ENCODE data around the gene CCDC18. TPM values are rescaled to one million over a fixed set of nuclear protein-coding genes. Genes with fewer than 3 reads are reported as not detected.
"Not testable (repeated sequence)": the region's sequence is repeated elsewhere in the genome, so short reads cannot be mapped to it uniquely, and the experiment has no call there.

CCDC18 gene
- total RNA-seq, 1 donor, result 6.2 TPM

- Histone ChIP-seq H3K4me2 (ENCODE audit: insufficient read depth, low read length) (no peak overlapping the region), H3K27me3 (ENCODE audit: insufficient read depth, low read length) (no peaks in the 10 kb centered on the region), H3K4me1 (ENCODE audit: insufficient read depth, low read length) (no peaks in the 10 kb centered on the region), H3K9me3 (ENCODE audit: low read depth, low read length) (peaks cover 6% of the 10 kb centered on the region), H4K20me1 (ENCODE audit: insufficient read depth, low read length) (no peaks in the 10 kb centered on the region), H3K27ac (ENCODE audit: low read depth, low read length) (no peak overlapping the region), H3K4me3 (ENCODE audit: insufficient read depth, low read length) (no peak overlapping the region), H3K79me2 (ENCODE audit: insufficient read depth, low read length) (no peaks in the 10 kb centered on the region), H2AFZ (ENCODE audit: low read length) (no peak overlapping the region), H3K36me3 (ENCODE audit: insufficient read depth, low read length) (peaks cover 37% of the 10 kb centered on the region)
- DNase-seq (ENCODE audit: insufficient read length, low spot score, missing footprints), result no peak
- no peak for TF ChIP-seq CTCF (IDR thresholded peaks at IDR 0.05; ENCODE audit: extremely low read depth, low read depth, low read length)
Observed at GRCh38 chr1:93262645-93263044, 82.1 kb downstream of the CCDC18 start.

- H3K79me2 ChIP-seq (ENCODE audit: insufficient read depth, low read length); H3K4me2 ChIP-seq (ENCODE audit: insufficient read depth, low read length); H3K27me3 ChIP-seq (ENCODE audit: insufficient read depth, low read length); DNase-seq (ENCODE audit: insufficient read length, low spot score, missing footprints); H4K20me1 ChIP-seq (ENCODE audit: insufficient read depth, low read length); H3K9me3 ChIP-seq (ENCODE audit: low read depth, low read length); H3K27ac ChIP-seq (ENCODE audit: low read depth, low read length); H3K4me3 ChIP-seq (ENCODE audit: insufficient read depth, low read length); H2AFZ ChIP-seq (ENCODE audit: low read length); H3K4me1 ChIP-seq (ENCODE audit: insufficient read depth, low read length): not testable (repeated sequence)
- peaks cover 12% of the 10 kb centered on the region for H3K36me3 ChIP-seq (ENCODE audit: insufficient read depth, low read length)
Observed at GRCh38 chr1:93268888-93269287, 88.4 kb downstream of the CCDC18 start.

GRCh38 chr1:93275262-93275633 is 94.7 kb downstream of the CCDC18 start:
- not testable (repeated sequence) for DNase-seq (ENCODE audit: insufficient read length, low spot score, missing footprints); H3K9me3 ChIP-seq (ENCODE audit: low read depth, low read length); H3K27me3 ChIP-seq (ENCODE audit: insufficient read depth, low read length); H2AFZ ChIP-seq (ENCODE audit: low read length); H4K20me1 ChIP-seq (ENCODE audit: insufficient read depth, low read length); H3K79me2 ChIP-seq (ENCODE audit: insufficient read depth, low read length); H3K36me3 ChIP-seq (ENCODE audit: insufficient read depth, low read length); H3K4me2 ChIP-seq (ENCODE audit: insufficient read depth, low read length); H3K27ac ChIP-seq (ENCODE audit: low read depth, low read length); H3K4me3 ChIP-seq (ENCODE audit: insufficient read depth, low read length); H3K4me1 ChIP-seq (ENCODE audit: insufficient read depth, low read length)

- Histone ChIP-seq H3K4me1 (ENCODE audit: insufficient read depth, low read length) (no peaks in the 10 kb centered on the region), H3K4me2 (ENCODE audit: insufficient read depth, low read length) (no peak overlapping the region), H3K79me2 (ENCODE audit: insufficient read depth, low read length) (no peaks in the 10 kb centered on the region), H3K4me3 (ENCODE audit: insufficient read depth, low read length) (no peak overlapping the region), H3K27ac (ENCODE audit: low read depth, low read length) (no peak overlapping the region), H4K20me1 (ENCODE audit: insufficient read depth, low read length) (no peaks in the 10 kb centered on the region), H3K9me3 (ENCODE audit: low read depth, low read length) (no peaks in the 10 kb centered on the region), H3K36me3 (ENCODE audit: insufficient read depth, low read length) (no peaks in the 10 kb centered on the region), H3K27me3 (ENCODE audit: insufficient read depth, low read length) (no peaks in the 10 kb centered on the region), H2AFZ (ENCODE audit: low read length) (no peak overlapping the region)
- DNase-seq (ENCODE audit: insufficient read length, low spot score, missing footprints), result peak; percentile 38
- no peak for TF ChIP-seq CTCF (IDR thresholded peaks at IDR 0.05; ENCODE audit: extremely low read depth, low read depth, low read length)
Observed at GRCh38 chr1:93275634-93276295, 95.2 kb downstream of the CCDC18 start.

GRCh38 chr1:93277530-93277929 is 97.0 kb downstream of the CCDC18 start:
- not testable (repeated sequence) for H3K4me3 ChIP-seq (ENCODE audit: insufficient read depth, low read length); H3K4me1 ChIP-seq (ENCODE audit: insufficient read depth, low read length); H4K20me1 ChIP-seq (ENCODE audit: insufficient read depth, low read length); H3K27ac ChIP-seq (ENCODE audit: low read depth, low read length); H3K9me3 ChIP-seq (ENCODE audit: low read depth, low read length); DNase-seq (ENCODE audit: insufficient read length, low spot score, missing footprints); H2AFZ ChIP-seq (ENCODE audit: low read length); H3K27me3 ChIP-seq (ENCODE audit: insufficient read depth, low read length); H3K4me2 ChIP-seq (ENCODE audit: insufficient read depth, low read length); H3K79me2 ChIP-seq (ENCODE audit: insufficient read depth, low read length); H3K36me3 ChIP-seq (ENCODE audit: insufficient read depth, low read length)
